NB4 (cell line): ENCODE measurements around the gene HS6ST2.
"Not testable (repeated sequence)": the region's sequence is repeated elsewhere in the genome, so short reads cannot be mapped to it uniquely, and the experiment has no call there.

Experiments
- CTCF ChIP-seq: IDR thresholded peaks from one replicate; pipeline ENCODE4 v1.5.1; 2012; ENCODE audit warnings: low read depth, low read length
- POLR2A ChIP-seq: IDR thresholded peaks from 2 replicates; pipeline ENCODE4 v1.6.1; 2011; ENCODE audit warnings: mild to moderate bottlenecking; ENCODE audit not compliant: insufficient read length; ENCODE audit errors: extremely low read depth

GRCh38 chrX:132980035-132980434, 21.6 kb upstream of the HS6ST2 start:
- TF ChIP-seq CTCF, POLR2A: not testable (repeated sequence)
